Stomach (tissue), 9 donors: ENCODE data around the gene CTBP1. TPM values are rescaled to one million over a fixed set of nuclear protein-coding genes. Genes with fewer than 3 reads are reported as not detected.

Source experiments
- DNase-seq, 2 donors: peaks; one replicate each; pipeline versions ENCODE4 v3.0.0 to v3.0.0-alpha.2; 2013 to 2019
- H3K27ac ChIP-seq, 5 donors: fragments of 200-600 bp in 4 of 5; sonication (generic) in 4 of 5; one replicate each; pipeline ENCODE4 v1.5.1; 2013 to 2019; ENCODE audit warnings: mild to moderate bottlenecking in 1 of 5, moderate library complexity in 1 of 5
- H3K27me3 ChIP-seq, 3 donors: fragments of 200-600 bp; sonication (generic); one replicate each; pipeline ENCODE4 v1.5.1; 2017 to 2019; ENCODE audit warnings: mixed run types in 1 of 3
- H3K36me3 ChIP-seq, 4 donors: fragments of 200-600 bp; sonication (generic); 1 replicate in 3 of 4; 2 replicates in 1 of 4; pipeline ENCODE4 v1.5.1; 2016 to 2019
- H3K4me1 ChIP-seq, 4 donors: fragments of 200-600 bp; sonication (generic); one replicate each; pipeline ENCODE4 v1.5.1; 2016 to 2019
- H3K4me3 ChIP-seq, 4 donors: fragments of 200-600 bp; sonication (generic) in 3 of 4; one replicate each; pipeline ENCODE4 v1.5.1; 2016 to 2019; ENCODE audit warnings: mild to moderate bottlenecking in 1 of 4
- H3K9me3 ChIP-seq, 4 donors: fragments of 200-600 bp; sonication (generic); one replicate each; pipeline ENCODE4 v1.5.1; 2016 to 2019
- CTCF ChIP-seq, 7 experiments: fragments of 450-650 bp in 4 of 7; fragments of 200-600 bp in 3 of 7; sonication (generic) in 3 of 7; IDR thresholded peaks; one replicate each; pipeline ENCODE4 v1.5.1; 2016 to 2019; ENCODE audit warnings: antibody characterized with exemption in 7 of 7, control low read depth in 2 of 7, mild to moderate bottlenecking in 1 of 7
- EP300 ChIP-seq: sonication (generic); formaldehyde crosslinking; IDR thresholded peaks from one replicate; pipeline ENCODE4 v1.6.1; 2017; ENCODE audit warnings: antibody characterized with exemption
- POLR2A ChIP-seq, 4 donors: fragments of 450-650 bp; IDR thresholded peaks; one replicate each; pipeline ENCODE4 v1.6.1; 2016; ENCODE audit warnings: antibody characterized with exemption in 4 of 4, control low read depth in 2 of 4, mild to moderate bottlenecking in 1 of 4, moderate library complexity in 1 of 4
- POLR2AphosphoS5 ChIP-seq, 3 donors: sonication (generic); formaldehyde crosslinking; IDR thresholded peaks; one replicate each; pipeline ENCODE4 v1.6.1; 2016; ENCODE audit warnings: antibody characterized with exemption in 3 of 3
- WGBS, 5 donors: extraction: QIAGEN DNeasy Blood & Tissue Kit in 3 of 5; methylation state at CpG; one replicate each; pipeline versions ENCODE4 v1.1.5 to v1.1.7; 2013 to 2018; 5-methylcytosine and 5-hydroxymethylcytosine counted together
- intact Hi-C: fragments of 100-400 bp; cut with DNase I; formaldehyde crosslinking; loops from one replicate; pipeline ENCODE4 v1.15.1; 2023; ENCODE audit warnings: low total_unique reads
- polyA plus RNA-seq, 3 donors: library from polyadenylated mRNA; stranded (reverse); fragments of 200-250 nt; gene quantifications; one replicate each; pipeline ENCODE4 v1.2.3, GENCODE V29; 2013
- total RNA-seq, 5 donors: library from RNA; depleted of rRNA; stranded (reverse); fragments of >200 nt; gene quantifications; one replicate each; pipeline versions ENCODE4 v1.1.0 to v1.2.3, GENCODE V29; 2014 to 2016
- donor health status: healthy with polysubstance abuse.
- donor health status: Bipolar disorder and iron deficiency.
- donor health status: healthy.

Gene CTBP1
- total and polyA plus RNA-seq, 8 donors, result 72.7 to 415 (median 95.1) TPM

- intact Hi-C loops, result no loop called here
- Histone ChIP-seq H3K36me3 (peaks cover 64 to 100% (median 99%) of the 10 kb centered on the region in 4 donors), H3K27ac (peak overlapping the region in 3 of 5 donors; percentile 14 to 54 (median 46)), H3K4me1 (peaks cover 0 to 26% (median 20%) of the 10 kb centered on the region in 4 donors), H3K27me3 (no peaks in the 10 kb centered on the region), H3K9me3 (no peaks in the 10 kb centered on the region), H3K4me3 (no peak overlapping the region)
- peak in 1 of 2 donors; percentile 76 for DNase-seq
- TF ChIP-seq POLR2AphosphoS5 (IDR thresholded peaks at IDR 0.05), result no peak
- no peak for TF ChIP-seq POLR2A (IDR thresholded peaks at IDR 0.05)
- peak in 1 of 7 experiments; percentile 10 for TF ChIP-seq CTCF (IDR thresholded peaks at IDR 0.05)
- TF ChIP-seq EP300, result no peak
- 71 to 76% (median 73%) methylated on average over 23 to 29 of the region's 29 CpGs for WGBS, 5 donors
These were observed 15.2 kb downstream of the CTBP1 start for GRCh38 chr4:1233641-1234308.

- peaks cover 61 to 100% (median 100%) of the 10 kb centered on the region in 4 donors for H3K36me3 ChIP-seq
- H3K9me3 ChIP-seq, result no peaks in the 10 kb centered on the region
- peak overlapping the region in 3 of 5 donors; percentile 14 to 54 (median 46) for H3K27ac ChIP-seq
- H3K4me3 ChIP-seq, result no peak overlapping the region
- intact Hi-C loops, result no loop called here
- peak in 1 of 2 donors; percentile 89 for DNase-seq
- no peak for TF ChIP-seq POLR2A (IDR thresholded peaks at IDR 0.05)
- no peak for TF ChIP-seq CTCF (IDR thresholded peaks at IDR 0.05)
- no peak for TF ChIP-seq POLR2AphosphoS5 (IDR thresholded peaks at IDR 0.05)
- TF ChIP-seq EP300, result no peak
- peaks cover 0 to 26% (median 18%) of the 10 kb centered on the region in 4 donors for H3K4me1 ChIP-seq
- WGBS, 5 donors, result 73 to 81% (median 79%) methylated on average over 26 to 32 of the region's 32 CpGs
- no peaks in the 10 kb centered on the region for H3K27me3 ChIP-seq
These were observed 16.0 kb downstream of the CTBP1 start for GRCh38 chr4:1232661-1233621.

- peaks cover 63 to 100% (median 100%) of the 10 kb centered on the region in 4 donors for H3K36me3 ChIP-seq
- no peak overlapping the region for H3K27ac ChIP-seq
- H3K27me3 ChIP-seq, result no peaks in the 10 kb centered on the region
- H3K4me3 ChIP-seq, result no peak overlapping the region
- intact Hi-C loops, result no loop called here
- WGBS, 5 donors, result 82 to 90% (median 86%) methylated on average over 22 to 23 of the region's 23 CpGs
- DNase-seq, result no peak
- H3K9me3 ChIP-seq, result no peaks in the 10 kb centered on the region
- TF ChIP-seq POLR2A (IDR thresholded peaks at IDR 0.05), result no peak
- TF ChIP-seq CTCF (IDR thresholded peaks at IDR 0.05), result no peak
- no peak for TF ChIP-seq POLR2AphosphoS5 (IDR thresholded peaks at IDR 0.05)
- H3K4me1 ChIP-seq, result peaks cover 0 to 26% (median 18%) of the 10 kb centered on the region in 4 donors
These were observed 17.1 kb downstream of the CTBP1 start for GRCh38 chr4:1231637-1232360.
